HG03066 (cell line): ENCODE results near the gene SOCS1.

Source experiments
- ATAC-seq: cut with Tn5 transposase; IDR thresholded peaks from one replicate; pipeline ENCODE4 v1.9.1; 2021; ENCODE audit warnings: low read depth; ENCODE audit not compliant: unreplicated experiment

The SOCS1 gene

DNA sequence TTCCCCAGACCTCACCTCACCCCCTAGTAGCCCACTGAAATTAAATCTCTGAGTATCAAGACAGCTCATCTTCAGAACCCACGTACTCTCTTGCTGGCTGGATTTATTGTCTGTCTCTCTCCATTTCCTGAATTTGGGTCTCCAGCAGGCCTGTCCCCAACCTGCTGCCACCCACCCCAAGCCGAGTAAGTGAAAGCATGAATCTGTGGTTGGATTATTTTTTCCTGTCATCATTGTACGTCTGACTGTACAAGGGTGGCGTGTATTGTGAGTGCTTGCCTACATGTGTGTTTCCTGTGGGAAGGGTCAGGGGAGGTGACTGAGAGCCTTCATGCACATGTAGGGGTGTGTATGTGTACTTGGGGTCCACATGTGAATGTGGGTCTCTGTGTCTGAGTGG lies 7.7 kb upstream of the SOCS1 start:
- ATAC-seq = no peak

GRCh38 chr16:11262915-11263314 lies 6.9 kb upstream of the SOCS1 start:
- ATAC-seq = no peak

DNA sequence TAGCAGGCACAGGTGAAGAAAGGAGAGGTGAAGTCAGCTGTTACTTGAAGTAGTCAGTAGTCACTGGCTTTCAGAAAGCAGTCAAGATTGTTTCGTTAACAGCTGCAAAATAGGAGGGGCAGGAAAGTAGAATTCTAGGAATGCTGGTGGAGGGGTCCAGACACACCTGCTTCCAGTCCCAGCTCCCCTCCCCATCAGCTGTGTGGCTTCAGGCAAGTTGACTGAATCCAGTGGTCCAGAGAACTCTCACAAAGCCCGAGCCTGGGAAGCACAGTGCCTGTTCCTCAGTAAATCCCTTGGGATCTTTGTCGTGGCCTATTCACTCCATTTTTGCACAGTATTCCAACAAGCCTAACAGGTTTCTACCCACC lies 4.6 kb upstream of the SOCS1 start:
- ATAC-seq = no peak

DNA sequence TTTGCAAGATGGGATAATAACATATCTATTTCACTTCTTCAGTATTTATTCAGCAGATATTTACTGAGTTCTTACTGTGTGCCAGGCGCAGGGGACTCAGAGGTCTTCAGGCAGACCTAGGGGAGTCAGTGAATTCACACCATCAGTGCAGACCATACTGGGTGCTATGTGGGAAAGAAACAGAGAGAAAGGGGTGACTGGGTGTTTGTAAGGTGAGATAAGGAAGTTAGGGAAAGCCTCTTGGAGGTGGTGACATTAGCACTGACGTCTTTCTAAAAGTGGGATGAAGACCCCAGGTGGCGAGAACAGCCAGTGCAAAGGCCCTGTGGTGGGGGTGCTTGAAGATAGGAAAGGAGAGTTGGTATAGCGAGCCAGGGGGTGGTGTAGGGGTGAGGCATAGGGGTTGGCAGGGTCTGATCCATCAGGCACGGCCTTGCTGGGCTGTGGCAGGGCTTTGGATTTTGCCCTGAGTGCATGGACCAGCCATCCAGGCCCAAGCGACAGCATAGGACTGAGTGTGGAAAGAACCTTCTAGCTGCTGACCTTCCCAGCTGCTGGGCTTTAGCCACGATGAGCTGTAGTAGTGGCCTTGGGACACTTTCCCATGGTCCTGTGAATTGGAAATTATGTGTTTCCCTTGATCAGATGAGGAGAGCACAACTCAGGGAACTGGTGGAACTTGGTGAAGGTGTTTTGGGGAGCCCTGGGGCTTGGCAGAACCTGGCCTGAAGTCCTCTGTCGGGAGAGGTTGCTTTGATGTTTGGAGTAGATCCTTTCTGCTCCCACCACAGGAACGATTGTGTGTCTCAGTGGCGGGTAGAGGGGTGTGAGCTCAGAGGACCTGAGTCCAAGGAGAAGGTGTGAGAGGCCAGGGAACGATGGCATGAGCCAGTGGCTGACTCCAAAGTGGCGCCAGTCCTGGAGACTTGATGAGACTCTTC lies 3.9 kb upstream of the SOCS1 start:
- no peak for ATAC-seq

DNA sequence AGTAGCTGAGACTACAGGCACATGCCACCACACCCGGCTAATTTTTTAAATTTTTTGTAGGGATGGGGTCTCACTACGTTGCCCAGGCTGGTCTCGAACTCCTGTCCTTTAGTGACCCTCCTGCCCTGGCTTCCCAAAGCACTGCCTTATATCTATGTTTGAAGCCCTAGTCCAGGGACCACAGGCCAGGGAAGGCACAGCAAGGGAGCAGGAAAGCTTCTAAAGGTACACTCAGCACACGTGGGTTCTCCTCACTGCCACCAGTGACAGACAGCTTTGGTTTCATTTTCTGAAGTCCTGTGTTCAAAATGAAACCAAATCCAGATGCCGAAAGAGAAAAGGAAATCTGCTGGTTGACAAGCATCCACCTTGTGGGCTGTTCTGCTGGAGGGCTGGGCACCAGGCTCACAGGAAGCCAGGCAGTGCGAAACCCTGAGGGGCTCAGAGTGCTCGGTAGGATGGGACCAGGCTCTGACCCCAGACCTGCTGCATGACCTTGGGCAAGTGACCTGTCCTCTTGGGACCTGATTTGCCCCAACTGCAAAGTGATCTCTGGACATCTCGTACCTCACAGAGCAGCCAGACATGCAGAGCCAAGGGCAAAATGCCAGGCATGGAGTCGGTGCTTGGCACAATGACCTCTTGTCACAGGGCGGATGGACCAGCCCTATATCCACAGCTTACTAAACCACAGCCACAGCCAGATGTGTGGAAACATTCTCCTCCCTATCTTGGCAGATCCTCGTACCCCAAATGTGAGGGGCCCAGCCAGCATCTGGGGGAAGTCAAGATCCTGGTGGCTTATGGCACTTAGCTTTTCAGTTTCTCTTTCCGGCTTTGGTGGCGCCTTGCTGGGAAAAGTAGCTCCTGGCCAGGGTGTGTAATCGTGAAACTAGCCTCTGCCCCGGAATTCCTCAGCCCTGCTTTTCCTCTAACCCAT lies 2.8 kb upstream of the SOCS1 start:
- no peak for ATAC-seq

DNA sequence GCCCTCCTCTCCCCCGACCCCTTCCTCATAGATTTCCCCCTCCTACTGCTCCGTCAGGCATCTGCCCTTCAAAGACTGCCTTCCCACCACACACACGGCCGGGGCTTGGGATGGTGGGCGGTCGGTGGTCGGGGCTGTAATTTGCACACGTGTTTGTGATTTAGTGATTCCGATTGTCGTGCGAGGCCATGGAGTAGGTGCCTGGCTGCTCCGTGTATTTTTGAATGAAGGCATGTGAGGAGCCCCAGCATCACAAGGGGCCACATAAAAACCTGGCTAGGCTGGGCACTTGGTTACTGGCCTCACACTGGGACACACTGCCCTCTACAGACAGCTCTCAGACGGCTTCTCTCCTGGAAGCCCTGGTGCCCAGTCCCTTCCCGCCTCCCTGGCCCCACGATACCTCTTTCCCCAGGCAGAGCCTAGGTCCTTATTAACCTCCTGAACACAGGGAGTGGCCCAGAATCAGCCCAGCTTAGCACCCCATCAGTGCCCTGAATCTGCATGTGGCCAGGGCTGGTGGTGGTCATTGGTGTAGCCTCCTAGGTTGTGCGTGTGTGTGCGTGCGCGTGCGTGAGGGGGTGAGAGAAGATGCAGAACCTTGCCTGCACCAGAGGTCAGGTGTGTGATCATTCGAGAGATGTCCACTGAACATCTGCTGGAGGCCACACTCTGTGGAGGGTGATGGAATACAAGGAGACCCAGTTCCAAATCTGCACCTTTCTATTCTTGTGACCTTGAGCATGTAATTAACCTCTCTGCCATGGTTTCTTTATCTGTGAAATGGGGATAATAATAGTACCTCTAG lies 1.3 kb upstream of the SOCS1 start:
- ATAC-seq = no peak

DNA sequence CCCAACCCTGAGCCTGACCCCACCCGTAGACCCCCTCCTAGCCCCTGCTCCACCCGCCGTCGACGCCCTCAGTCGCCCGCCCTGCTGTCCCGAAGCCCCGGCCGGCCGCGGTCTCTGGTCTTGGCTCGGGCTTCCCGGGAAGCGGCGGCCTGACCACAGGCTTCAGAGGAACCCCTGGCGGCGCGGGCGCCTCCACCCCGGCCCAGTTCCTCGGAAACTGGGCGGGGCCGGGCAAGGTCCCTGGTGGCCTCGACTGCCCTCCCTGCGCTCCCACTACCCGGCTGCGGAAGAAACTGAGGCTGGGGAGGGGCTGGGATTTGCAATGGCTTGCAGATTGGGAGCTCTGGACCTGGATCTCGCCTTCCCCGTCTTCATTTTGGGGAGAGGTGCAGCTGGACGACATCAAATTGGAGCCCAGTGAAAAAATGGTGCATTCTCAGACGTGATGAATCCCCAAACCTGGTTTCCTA lies 692 bp upstream of the SOCS1 start:
- ATAC-seq = no peak

DNA sequence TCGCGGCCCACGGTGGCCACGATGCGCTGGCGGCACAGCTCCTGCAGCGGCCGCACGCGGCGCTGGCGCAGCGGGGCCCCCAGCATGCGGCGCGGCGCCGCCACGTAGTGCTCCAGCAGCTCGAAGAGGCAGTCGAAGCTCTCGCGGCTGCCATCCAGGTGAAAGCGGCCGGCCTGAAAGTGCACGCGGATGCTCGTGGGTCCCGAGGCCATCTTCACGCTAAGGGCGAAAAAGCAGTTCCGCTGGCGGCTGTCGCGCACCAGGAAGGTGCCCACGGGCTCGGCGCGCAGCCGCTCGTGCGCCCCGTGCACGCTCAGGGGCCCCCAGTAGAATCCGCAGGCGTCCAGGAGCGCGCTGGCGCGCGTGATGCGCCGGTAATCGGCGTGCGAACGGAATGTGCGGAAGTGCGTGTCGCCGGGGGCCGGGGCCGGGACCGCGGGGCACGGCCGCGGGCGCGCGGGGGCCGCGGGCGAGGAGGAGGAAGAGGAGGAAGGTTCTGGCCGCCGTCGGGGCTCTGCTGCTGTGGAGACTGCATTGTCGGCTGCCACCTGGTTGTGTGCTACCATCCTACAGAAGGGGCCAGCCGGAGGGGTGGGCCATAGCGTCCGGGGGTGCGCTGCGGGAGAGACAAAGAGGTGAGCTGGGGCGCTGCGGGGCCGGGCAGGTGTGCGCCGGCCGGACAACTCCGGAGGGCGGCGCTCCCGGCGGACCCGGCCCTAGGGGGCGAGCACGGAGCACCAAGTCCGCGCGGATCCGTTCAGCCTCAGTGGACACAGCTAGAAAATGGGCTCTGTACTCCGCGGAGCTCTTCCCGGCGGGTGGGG lies 879 bp downstream of the SOCS1 start:
- ATAC-seq = no peak

DNA sequence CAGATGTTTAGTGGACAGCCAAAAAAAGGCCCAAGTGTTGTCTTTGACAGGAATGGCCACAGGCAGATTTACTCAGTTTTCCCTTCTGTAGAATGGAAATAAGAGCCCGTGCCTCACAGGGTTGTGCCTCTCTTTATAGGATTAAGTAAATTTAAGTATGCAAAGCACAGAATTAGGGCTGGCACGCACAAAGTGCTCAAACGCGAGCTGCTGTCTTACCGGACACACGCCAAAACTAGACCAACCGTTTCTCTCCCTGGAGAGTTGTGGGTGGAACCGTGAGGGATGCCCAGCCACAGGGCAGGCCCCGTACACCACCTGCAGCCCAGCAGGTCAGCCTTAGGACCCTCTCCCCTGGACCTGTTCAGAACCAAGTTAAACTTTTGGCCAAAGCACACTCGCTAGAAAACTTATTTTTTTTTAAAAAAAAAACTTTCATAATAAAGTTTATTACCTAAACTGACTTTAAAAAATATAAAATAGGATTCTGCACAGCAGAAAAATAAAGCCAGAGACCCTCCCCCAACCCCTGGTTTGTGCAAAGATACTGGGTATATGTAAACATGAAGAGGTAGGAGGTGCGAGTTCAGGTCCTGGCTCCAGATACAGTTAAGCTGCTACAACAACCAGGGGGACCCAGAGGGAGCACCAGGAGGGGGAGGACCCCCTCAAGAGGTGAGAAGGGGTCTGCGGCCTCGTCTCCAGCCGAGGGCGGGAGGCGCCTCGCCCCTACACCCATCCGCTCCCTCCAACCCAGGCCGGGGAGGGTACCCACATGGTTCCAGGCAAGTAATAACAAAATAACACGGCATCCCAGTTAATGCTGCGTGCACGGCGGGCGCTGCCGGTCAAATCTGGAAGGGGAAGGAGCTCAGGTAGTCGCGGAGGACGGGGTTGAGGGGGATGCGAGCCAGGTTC lies 1.8 kb downstream of the SOCS1 start:
- ATAC-seq = no peak

GRCh38 chr16:11253009-11253994 lies 2.7 kb downstream of the SOCS1 start:
- ATAC-seq = no peak

- no peak for ATAC-seq
Measured at GRCh38 chr16:11252482-11252931, 3.5 kb downstream of the SOCS1 start.

DNA sequence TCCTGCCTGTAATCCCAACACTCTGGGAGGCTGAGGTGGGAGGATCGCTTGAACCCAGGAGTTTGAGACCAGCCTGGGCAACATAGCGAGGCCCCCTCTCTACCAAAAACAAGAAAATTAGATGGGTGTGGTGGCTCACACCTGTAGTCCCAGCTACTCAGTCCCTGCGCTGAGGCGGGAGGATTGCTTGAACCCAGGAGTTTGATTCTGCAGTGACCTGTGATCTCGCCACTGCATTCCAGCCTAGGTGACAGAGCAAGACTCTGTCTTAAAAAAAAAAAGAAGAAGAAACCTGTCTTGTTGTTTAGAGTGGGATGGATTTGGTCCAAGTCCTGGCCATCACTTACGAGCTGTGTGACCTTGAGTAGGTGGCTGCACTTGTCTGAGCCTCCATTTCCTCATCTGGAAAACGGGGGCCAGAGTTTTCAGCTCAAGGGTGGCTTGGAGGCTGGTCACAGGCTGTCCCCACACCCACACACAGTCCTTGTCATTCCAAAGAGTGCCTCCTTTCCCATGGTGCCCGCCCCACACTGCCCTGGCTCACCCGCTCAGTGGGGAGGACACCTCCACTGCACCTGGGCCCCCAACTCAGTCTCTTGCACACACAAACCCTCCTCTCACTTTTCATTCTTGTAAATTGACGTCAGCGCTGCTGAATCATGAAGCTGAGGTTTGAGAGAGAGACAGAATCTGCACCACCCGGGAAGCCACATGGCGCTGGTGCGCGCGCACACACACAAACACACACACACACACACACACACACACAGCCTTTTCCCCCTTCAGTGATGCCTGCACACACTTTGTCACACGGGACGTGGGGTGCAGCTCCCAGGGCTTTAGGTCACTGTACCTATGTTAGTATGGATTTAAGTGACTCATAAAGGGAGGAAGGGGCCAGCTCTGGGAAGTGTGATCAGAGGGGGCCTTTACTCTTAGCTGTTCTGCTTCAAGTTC lies 4.2 kb downstream of the SOCS1 start:
- ATAC-seq = no peak

DNA sequence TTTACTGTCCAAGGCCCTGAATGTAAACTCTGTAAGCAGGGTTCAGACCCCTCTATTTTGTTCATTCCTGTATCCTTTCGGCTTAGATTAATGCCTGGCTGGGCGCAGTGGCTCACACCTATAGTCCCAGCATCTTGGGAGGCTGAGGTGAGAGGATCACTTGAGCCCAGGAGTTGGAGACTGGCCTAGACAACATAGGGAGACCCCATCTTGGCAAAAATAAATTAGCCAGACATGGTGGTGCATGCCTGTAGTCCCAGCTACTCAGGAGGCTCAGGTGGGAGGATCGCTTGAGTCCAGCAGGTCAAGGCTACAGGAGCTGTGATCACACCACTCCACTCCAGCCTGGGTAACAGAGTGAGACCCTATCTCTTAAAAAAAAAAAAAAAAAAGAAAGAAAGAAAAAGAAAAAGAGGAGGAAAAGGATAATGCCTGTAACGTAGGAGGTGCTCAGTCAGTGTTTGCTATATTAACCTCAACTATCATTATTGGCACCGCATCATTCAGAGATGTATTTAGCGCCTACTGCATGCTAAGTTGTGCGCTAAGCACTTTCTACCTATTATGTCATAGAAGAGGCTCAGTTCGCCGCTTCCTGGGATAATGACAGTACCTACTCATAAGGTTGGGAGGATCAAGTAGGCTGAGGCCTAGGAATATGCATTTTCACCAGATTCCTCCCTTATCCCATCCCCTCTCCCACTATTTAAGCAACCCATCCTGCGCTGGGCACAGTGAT lies 5.0 kb downstream of the SOCS1 start:
- ATAC-seq = no peak

- no peak for ATAC-seq
Measured at GRCh38 chr16:11250091-11250785, 5.8 kb downstream of the SOCS1 start.
